IPS-20b (cell line): ENCODE measurements around the gene ATP2B3.

Experiments
- H3K27ac ChIP-seq: one replicate; pipeline ENCODE4 v1.5.1; 2013; ENCODE audit warnings: low read length
- H3K27me3 ChIP-seq: 2 replicates; pipeline ENCODE4 v1.6.1; 2013; ENCODE audit warnings: mild to moderate bottlenecking, low read length, inconsistent platforms; ENCODE audit not compliant: insufficient read depth
- H3K36me3 ChIP-seq: 2 replicates; pipeline ENCODE4 v1.6.1; 2013; ENCODE audit warnings: low read depth, mild to moderate bottlenecking, inconsistent platforms, low read length, moderate library complexity; ENCODE audit not compliant: insufficient read depth
- H3K4me1 ChIP-seq: 2 replicates; pipeline ENCODE4 v1.6.1; 2013; ENCODE audit warnings: mild to moderate bottlenecking, control low read depth, inconsistent platforms, low read length, moderate library complexity; ENCODE audit not compliant: insufficient read depth
- H3K4me3 ChIP-seq: 2 replicates; pipeline ENCODE4 v1.5.1; 2013; ENCODE audit warnings: mild to moderate bottlenecking, low read length, inconsistent platforms
- H3K9ac ChIP-seq: 2 replicates; pipeline ENCODE4 v1.6.1; 2013; ENCODE audit warnings: low read depth, mild to moderate bottlenecking, inconsistent platforms, low read length, moderate library complexity
- H3K9me3 ChIP-seq: 2 replicates; pipeline ENCODE4 v1.6.1; 2013; ENCODE audit warnings: mild to moderate bottlenecking, low read depth, low read length, inconsistent platforms; ENCODE audit not compliant: insufficient read depth

The ATP2B3 gene

GRCh38 chrX:153614818-153615217 is 97.4 kb downstream of the ATP2B3 start:
- Histone ChIP-seq H3K27me3 (peaks cover 64% of the 10 kb centered on the region), H3K27ac (no peak overlapping the region), H3K9me3 (no peaks in the 10 kb centered on the region), H3K9ac (no peak overlapping the region), H3K36me3 (no peaks in the 10 kb centered on the region), H3K4me1 (no peaks in the 10 kb centered on the region), H3K4me3 (no peak overlapping the region)

- Histone ChIP-seq H3K9me3 (no peaks in the 10 kb centered on the region), H3K27me3 (peaks cover 34% of the 10 kb centered on the region)
Observed at GRCh38 chrX:153620576-153620975, 103.1 kb downstream of the ATP2B3 start.

GRCh38 chrX:153621949-153622598 is 104.6 kb downstream of the ATP2B3 start:
- Histone ChIP-seq H3K4me1 (no peaks in the 10 kb centered on the region), H3K4me3 (no peak overlapping the region), H3K9ac (no peak overlapping the region), H3K36me3 (no peaks in the 10 kb centered on the region), H3K27me3 (peaks cover 19% of the 10 kb centered on the region), H3K9me3 (no peaks in the 10 kb centered on the region), H3K27ac (no peak overlapping the region)

More at GRCh38 chrX:153620576-153620975, 103.1 kb downstream of the ATP2B3 start:
- Histone ChIP-seq H3K4me1 (no peaks in the 10 kb centered on the region), H3K27ac (no peak overlapping the region), H3K4me3 (no peak overlapping the region), H3K9ac (no peak overlapping the region), H3K36me3 (no peaks in the 10 kb centered on the region)

GRCh38 chrX:153622661-153623309 is 105.3 kb downstream of the ATP2B3 start:
- H3K9me3 ChIP-seq = no peaks in the 10 kb centered on the region
- peaks cover 11% of the 10 kb centered on the region for H3K27me3 ChIP-seq
- no peak overlapping the region for H3K9ac ChIP-seq
- H3K27ac ChIP-seq = no peak overlapping the region
- H3K36me3 ChIP-seq = no peaks in the 10 kb centered on the region
- H3K4me3 ChIP-seq = no peak overlapping the region
- H3K4me1 ChIP-seq = no peaks in the 10 kb centered on the region

- Histone ChIP-seq H3K9me3 (no peaks in the 10 kb centered on the region), H3K27me3 (peaks cover 5% of the 10 kb centered on the region), H3K27ac (no peak overlapping the region), H3K4me3 (no peak overlapping the region), H3K36me3 (no peaks in the 10 kb centered on the region), H3K9ac (no peak overlapping the region), H3K4me1 (no peaks in the 10 kb centered on the region)
Observed at GRCh38 chrX:153623310-153624029, 106.0 kb downstream of the ATP2B3 start.

- no peak overlapping the region for H3K27ac ChIP-seq
- H3K4me3 ChIP-seq = no peak overlapping the region
- no peaks in the 10 kb centered on the region for H3K36me3 ChIP-seq
- no peaks in the 10 kb centered on the region for H3K9me3 ChIP-seq
- no peak overlapping the region for H3K9ac ChIP-seq
- H3K27me3 ChIP-seq = no peaks in the 10 kb centered on the region
- H3K4me1 ChIP-seq = no peaks in the 10 kb centered on the region
Observed at GRCh38 chrX:153624196-153625091, 107.0 kb downstream of the ATP2B3 start.

- no peaks in the 10 kb centered on the region for H3K4me1 ChIP-seq
- no peaks in the 10 kb centered on the region for H3K36me3 ChIP-seq
- H3K27me3 ChIP-seq = no peaks in the 10 kb centered on the region
- no peaks in the 10 kb centered on the region for H3K9me3 ChIP-seq
- H3K27ac ChIP-seq = no peak overlapping the region
- no peak overlapping the region for H3K9ac ChIP-seq
- no peak overlapping the region for H3K4me3 ChIP-seq
Observed at GRCh38 chrX:153625271-153626024, 108.0 kb downstream of the ATP2B3 start.

GRCh38 chrX:153626025-153626633 is 108.7 kb downstream of the ATP2B3 start:
- Histone ChIP-seq H3K4me1 (no peaks in the 10 kb centered on the region), H3K36me3 (no peaks in the 10 kb centered on the region), H3K27me3 (no peaks in the 10 kb centered on the region), H3K4me3 (no peak overlapping the region), H3K27ac (no peak overlapping the region), H3K9ac (no peak overlapping the region), H3K9me3 (no peaks in the 10 kb centered on the region)

GRCh38 chrX:153626863-153627674 is 109.6 kb downstream of the ATP2B3 start:
- Histone ChIP-seq H3K27ac (no peak overlapping the region), H3K27me3 (no peaks in the 10 kb centered on the region), H3K9me3 (no peaks in the 10 kb centered on the region)

GRCh38 chrX:153627675-153628111 is 110.3 kb downstream of the ATP2B3 start:
- Histone ChIP-seq H3K4me3 (no peak overlapping the region), H3K27ac (no peak overlapping the region), H3K27me3 (no peaks in the 10 kb centered on the region), H3K9me3 (no peaks in the 10 kb centered on the region), H3K4me1 (no peaks in the 10 kb centered on the region), H3K9ac (no peak overlapping the region), H3K36me3 (no peaks in the 10 kb centered on the region)

More at GRCh38 chrX:153626863-153627674, 109.6 kb downstream of the ATP2B3 start:
- no peaks in the 10 kb centered on the region for H3K4me1 ChIP-seq
- no peak overlapping the region for H3K4me3 ChIP-seq
- H3K9ac ChIP-seq = no peak overlapping the region
- no peaks in the 10 kb centered on the region for H3K36me3 ChIP-seq
